ENCODE data around the gene AMOTL1.

Gene AMOTL1

GRCh38 chr11:94855666-94856065 lies 87.5 kb downstream of the AMOTL1 start:
- H4K20me1 ChIP-seq (ENCODE audit: insufficient read depth, low read length), result no peaks in the 10 kb centered on the region
- DNase-seq, result no peak
- H3K4me1 ChIP-seq (ENCODE audit: insufficient read depth, low read length), result no peaks in the 10 kb centered on the region
- no peak overlapping the region for H3K27ac ChIP-seq (ENCODE audit: low read length)
- H2AFZ ChIP-seq (ENCODE audit: low read depth, low read length), result no peak overlapping the region
- H3K4me2 ChIP-seq (ENCODE audit: insufficient read depth, low read length), result no peak overlapping the region
- H3K36me3 ChIP-seq (ENCODE audit: insufficient read depth, low read length), result no peaks in the 10 kb centered on the region
- no peak overlapping the region for H3K4me3 ChIP-seq (ENCODE audit: low read depth in 1 of 2, low read length in 2 of 2)
- H3K79me2 ChIP-seq (ENCODE audit: insufficient read depth, low read length), result no peaks in the 10 kb centered on the region
- ATAC-seq (ENCODE audit: insufficient read depth, low read depth), result no peak
- TF ChIP-seq EZH2 (IDR thresholded peaks at IDR 0.05; ENCODE audit: borderline replicate concordance, low read depth, low read length, severe bottlenecking) (no peak), CTCF (IDR thresholded peaks at IDR 0.05; ENCODE audit: borderline replicate concordance, extremely low read depth, low read length, poor library complexity, severe bottlenecking) (no peak)
- H3K9me3 ChIP-seq (ENCODE audit: insufficient read depth, low read length, severe bottlenecking), result no peaks in the 10 kb centered on the region
- no peak overlapping the region for H3K9ac ChIP-seq (ENCODE audit: low read depth, low read length)
- peaks cover 3% of the 10 kb centered on the region for H3K27me3 ChIP-seq (ENCODE audit: insufficient read depth, low read length, poor library complexity)

GRCh38 chr11:94856443-94856842 lies 88.3 kb downstream of the AMOTL1 start:
- H3K4me3 ChIP-seq (ENCODE audit: low read depth in 1 of 2, low read length in 2 of 2), result no peak overlapping the region
- H3K36me3 ChIP-seq (ENCODE audit: insufficient read depth, low read length), result no peaks in the 10 kb centered on the region
- no peak overlapping the region for H3K4me2 ChIP-seq (ENCODE audit: insufficient read depth, low read length)
- H3K27ac ChIP-seq (ENCODE audit: low read length), result no peak overlapping the region
- H3K27me3 ChIP-seq (ENCODE audit: insufficient read depth, low read length, poor library complexity), result peaks cover 3% of the 10 kb centered on the region
- no peaks in the 10 kb centered on the region for H3K4me1 ChIP-seq (ENCODE audit: insufficient read depth, low read length)
- no peaks in the 10 kb centered on the region for H4K20me1 ChIP-seq (ENCODE audit: insufficient read depth, low read length)
- TF ChIP-seq CTCF (IDR thresholded peaks at IDR 0.05; ENCODE audit: borderline replicate concordance, extremely low read depth, low read length, poor library complexity, severe bottlenecking), result no peak
- no peak for TF ChIP-seq EZH2 (IDR thresholded peaks at IDR 0.05; ENCODE audit: borderline replicate concordance, low read depth, low read length, severe bottlenecking)
- DNase-seq, result no peak
- H3K9me3 ChIP-seq (ENCODE audit: insufficient read depth, low read length, severe bottlenecking), result no peaks in the 10 kb centered on the region
- H3K9ac ChIP-seq (ENCODE audit: low read depth, low read length), result no peak overlapping the region
- no peak for ATAC-seq (ENCODE audit: insufficient read depth, low read depth)
- H2AFZ ChIP-seq (ENCODE audit: low read depth, low read length), result no peak overlapping the region
- H3K79me2 ChIP-seq (ENCODE audit: insufficient read depth, low read length), result no peaks in the 10 kb centered on the region

- Histone ChIP-seq H2AFZ (ENCODE audit: low read depth, low read length) (no peak overlapping the region), H3K36me3 (ENCODE audit: insufficient read depth, low read length) (no peaks in the 10 kb centered on the region), H3K9me3 (ENCODE audit: insufficient read depth, low read length, severe bottlenecking) (no peaks in the 10 kb centered on the region), H3K79me2 (ENCODE audit: insufficient read depth, low read length) (no peaks in the 10 kb centered on the region), H3K9ac (ENCODE audit: low read depth, low read length) (no peak overlapping the region), H3K4me1 (ENCODE audit: insufficient read depth, low read length) (no peaks in the 10 kb centered on the region), H4K20me1 (ENCODE audit: insufficient read depth, low read length) (no peaks in the 10 kb centered on the region), H3K27ac (ENCODE audit: low read length) (no peak overlapping the region), H3K4me3 (ENCODE audit: low read depth in 1 of 2, low read length in 2 of 2) (no peak overlapping the region), H3K4me2 (ENCODE audit: insufficient read depth, low read length) (no peak overlapping the region), H3K27me3 (ENCODE audit: insufficient read depth, low read length, poor library complexity) (peaks cover 3% of the 10 kb centered on the region)
- no peak for ATAC-seq (ENCODE audit: insufficient read depth, low read depth)
- TF ChIP-seq EZH2 (IDR thresholded peaks at IDR 0.05; ENCODE audit: borderline replicate concordance, low read depth, low read length, severe bottlenecking) (no peak), CTCF (IDR thresholded peaks at IDR 0.05; ENCODE audit: borderline replicate concordance, extremely low read depth, low read length, poor library complexity, severe bottlenecking) (no peak)
- DNase-seq, result no peak
Observed at GRCh38 chr11:94857337-94857736, 89.2 kb downstream of the AMOTL1 start.
